ENCODE results near the gene SLC66A3.

GRCh38 chr2:11187083-11187619 lies 31.9 kb downstream of the SLC66A3 start:
- TF ChIP-seq, protein P1, sequence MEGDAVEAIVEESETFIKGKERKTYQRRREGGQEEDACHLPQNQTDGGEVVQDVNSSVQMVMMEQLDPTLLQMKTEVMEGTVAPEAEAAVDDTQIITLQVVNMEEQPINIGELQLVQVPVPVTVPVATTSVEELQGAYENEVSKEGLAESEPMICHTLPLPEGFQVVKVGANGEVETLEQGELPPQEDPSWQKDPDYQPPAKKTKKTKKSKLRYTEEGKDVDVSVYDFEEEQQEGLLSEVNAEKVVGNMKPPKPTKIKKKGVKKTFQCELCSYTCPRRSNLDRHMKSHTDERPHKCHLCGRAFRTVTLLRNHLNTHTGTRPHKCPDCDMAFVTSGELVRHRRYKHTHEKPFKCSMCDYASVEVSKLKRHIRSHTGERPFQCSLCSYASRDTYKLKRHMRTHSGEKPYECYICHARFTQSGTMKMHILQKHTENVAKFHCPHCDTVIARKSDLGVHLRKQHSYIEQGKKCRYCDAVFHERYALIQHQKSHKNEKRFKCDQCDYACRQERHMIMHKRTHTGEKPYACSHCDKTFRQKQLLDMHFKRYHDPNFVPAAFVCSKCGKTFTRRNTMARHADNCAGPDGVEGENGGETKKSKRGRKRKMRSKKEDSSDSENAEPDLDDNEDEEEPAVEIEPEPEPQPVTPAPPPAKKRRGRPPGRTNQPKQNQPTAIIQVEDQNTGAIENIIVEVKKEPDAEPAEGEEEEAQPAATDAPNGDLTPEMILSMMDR (IDR thresholded peaks at IDR 0.05; ENCODE audit: low read depth, low read length), result no peak
- no peak for TF ChIP-seq EZH2phosphoT487 (IDR thresholded peaks at IDR 0.05; ENCODE audit: low read depth)

Data from OCI-LY3 (cell line).